Activated CD8-positive, alpha-beta memory T cell treated with anti-CD3 and anti-CD28 coated beads for 48 hours (primary cell): ENCODE data around the gene IFNK.

ENCODE experiments used
- DNase-seq, 3 experiments: peaks; one replicate each; pipeline ENCODE4 v3.0.0-alpha.2; 2020; ENCODE audit warnings: low read depth in 2 of 3, low spot score in 2 of 3

IFNK gene

DNA sequence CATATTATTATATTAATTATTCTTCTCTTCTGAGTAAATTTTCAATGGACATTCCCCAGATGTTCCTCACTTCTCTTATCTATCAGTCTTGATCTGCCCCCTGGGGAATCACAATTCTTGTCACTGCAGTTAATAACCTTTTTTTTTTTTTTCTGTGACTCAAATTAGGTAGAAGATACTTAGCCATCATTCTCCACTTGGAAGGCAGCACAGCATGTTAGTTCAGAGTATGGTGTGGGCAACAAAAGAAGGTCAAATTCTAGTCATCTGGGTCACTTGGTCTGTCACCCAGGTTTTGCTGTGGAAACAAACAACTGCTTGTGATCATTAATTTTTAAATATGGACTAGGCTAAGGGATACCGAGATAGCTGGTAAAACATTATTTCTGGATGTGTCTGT is 13.7 kb downstream of the IFNK start:
- no peak for DNase-seq

DNA sequence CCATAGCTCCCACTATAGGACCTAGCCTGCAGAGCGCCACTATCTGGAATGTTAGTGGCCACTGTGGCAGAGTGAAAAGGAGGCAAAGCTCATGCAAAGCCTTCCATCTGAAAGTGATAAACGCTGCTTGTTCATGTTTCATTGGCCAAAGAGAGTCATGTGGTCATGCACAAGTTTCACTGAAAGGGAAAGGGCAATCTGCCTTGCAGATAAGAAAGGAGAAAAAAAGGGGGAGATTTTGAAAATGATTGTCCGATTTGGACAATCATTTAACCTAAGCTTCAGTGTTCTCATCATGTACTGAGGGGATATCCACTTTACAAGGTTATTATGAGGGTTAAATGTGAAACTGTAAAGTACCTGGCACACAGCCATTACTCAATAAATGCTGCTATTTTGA is 14.6 kb downstream of the IFNK start:
- DNase-seq, result no peak

DNA sequence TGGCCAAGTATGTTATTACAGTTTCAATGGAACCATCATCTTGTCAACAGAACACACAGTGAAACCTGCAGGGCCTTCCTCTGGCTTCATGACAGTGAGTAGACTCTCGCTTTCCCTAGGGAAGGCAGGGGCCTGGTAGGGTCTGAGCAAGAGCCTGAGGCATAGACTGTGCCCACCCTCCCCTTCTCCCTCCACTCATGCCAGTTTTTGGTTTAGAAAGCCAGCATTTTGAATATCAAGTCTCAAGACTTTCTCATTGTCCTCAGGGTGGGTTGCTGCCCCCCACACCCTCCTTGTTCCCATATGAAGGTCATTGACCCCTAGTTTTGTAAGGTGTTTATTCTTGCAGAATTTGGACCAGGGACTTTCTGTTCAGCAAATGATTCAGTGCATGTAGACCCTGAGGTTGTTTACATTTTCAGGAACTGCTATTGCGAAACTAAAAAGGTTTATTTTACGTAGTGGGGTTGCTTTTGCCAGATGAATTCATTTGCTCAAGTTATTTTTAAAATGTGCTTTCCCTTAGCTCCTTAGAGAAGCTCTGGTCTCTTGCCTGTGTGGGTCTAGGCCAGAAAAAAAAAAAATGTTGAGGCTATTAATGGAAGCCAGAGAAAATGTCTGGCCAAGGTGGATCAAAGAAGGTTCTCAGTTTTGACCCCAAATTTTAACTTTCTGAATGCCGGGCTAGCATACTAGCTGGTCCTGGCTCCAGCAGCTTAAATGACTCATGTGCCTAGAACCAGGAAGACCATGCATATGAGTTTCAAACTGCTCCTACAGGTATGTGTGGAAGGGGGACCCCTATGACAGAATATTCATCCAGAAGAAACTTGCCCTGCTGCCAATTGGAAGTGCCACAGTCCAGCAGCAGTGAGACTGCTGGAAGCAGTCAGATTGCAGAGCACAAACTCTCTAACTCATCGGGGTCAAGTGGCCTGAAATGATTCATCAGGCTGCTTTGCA is 15.7 kb downstream of the IFNK start:
- no peak for DNase-seq

DNA sequence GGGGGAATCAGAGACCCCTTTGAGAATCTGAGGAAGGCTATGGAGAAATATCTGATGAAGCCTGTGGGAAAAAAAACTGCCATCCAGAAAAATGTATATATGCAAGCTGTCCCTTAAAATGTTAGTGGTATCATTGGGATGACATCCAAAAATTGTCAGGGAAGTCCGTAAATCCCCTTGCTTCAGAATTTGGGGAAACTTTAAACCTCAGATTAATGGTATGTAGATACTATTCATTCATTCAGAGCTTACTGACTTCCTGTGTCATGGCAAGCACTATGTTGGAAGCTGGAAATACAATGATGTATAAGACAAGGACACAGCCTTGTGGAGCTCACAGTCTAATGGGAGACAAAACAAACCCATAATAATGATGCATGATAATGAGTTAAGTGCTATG is 16.4 kb downstream of the IFNK start:
- DNase-seq, result no peak

DNA sequence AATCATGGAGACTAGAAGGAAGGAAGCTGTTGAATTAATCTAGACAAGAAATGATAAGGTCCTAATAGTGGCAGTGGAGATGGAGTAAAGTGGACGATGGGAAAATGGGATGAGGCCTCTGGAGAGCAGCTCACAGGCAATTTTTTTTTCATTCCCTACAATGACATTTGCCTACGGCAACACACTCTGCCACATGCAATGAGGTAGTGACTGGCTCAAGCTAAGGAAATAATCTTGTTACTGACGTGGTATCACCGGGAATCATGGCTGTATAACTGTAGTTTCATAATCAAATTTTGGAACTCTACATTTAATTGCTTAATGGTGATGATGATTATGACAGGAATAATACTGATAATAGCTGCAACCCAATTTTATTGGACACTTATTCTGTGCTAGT is 17.6 kb downstream of the IFNK start:
- DNase-seq, result no peak

DNA sequence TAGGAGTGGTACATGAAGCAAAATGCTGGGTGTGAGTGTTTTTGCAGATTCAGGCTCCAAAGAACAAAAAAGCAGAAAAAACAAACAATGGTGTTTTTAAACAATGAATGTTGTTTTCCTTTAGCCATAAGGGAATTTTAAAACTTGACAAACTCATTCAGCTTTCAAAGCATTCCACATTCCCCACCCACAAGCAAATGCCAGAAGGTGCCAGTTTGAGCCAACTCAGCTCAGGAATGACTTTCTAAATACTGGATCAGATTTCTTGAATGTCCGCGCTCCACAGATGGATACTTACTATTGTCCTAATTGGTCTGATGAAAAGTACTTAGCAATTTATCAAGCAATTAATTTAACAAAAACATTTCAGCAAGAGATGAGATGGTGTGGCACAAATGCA is 18.4 kb downstream of the IFNK start:
- no peak for DNase-seq

DNA sequence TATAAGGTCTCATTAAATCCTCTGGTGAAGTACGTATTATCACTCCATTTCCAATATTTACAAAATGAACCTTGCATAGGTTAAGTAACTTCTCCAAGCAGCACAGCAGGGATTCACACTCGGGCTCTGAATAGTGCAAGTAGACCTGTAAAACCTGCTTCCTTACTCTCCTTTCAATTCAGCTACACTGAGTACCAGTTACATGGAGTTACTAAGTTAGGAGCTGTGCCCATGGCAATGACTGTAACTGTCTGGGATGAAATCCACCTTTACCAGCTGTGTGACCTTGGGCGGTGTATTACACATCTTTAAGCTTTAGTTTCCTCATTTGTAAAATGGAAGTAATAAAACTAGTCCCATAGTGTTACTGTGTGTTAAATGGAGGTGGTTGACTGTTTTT is 21.4 kb downstream of the IFNK start:
- DNase-seq, result no peak

DNA sequence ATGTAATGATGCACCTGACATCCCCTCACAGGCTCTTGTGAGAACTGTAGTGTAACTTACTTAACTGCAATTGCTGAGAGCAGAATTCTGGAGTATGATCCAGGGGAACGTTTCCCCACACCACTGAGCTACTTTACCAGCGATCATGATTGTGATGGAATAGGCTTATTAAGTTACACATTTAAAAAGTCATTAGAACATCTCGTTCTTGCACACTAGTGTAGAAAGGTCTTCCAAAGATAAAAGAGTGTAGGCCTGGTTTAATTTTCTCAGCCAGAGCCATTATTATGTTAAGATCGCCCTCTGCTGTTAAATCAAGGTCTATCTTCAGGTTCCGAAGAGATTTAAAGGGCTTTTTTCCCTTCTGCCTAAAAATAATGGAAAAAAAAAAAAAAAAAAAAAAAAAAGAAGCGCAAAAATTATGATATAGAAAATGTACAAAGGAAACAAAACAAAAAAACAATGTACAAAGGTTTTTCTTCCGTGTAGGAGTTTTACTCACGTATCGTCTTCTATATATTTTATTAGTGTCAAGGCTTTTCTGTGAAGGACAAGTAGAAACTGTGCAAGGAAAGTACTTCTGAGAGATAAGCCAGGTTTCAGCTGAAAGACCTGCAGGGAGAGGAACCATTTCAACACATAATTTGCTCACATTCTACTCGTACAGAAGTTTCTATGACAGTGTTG is 24.1 kb downstream of the IFNK start:
- no peak for DNase-seq

DNA sequence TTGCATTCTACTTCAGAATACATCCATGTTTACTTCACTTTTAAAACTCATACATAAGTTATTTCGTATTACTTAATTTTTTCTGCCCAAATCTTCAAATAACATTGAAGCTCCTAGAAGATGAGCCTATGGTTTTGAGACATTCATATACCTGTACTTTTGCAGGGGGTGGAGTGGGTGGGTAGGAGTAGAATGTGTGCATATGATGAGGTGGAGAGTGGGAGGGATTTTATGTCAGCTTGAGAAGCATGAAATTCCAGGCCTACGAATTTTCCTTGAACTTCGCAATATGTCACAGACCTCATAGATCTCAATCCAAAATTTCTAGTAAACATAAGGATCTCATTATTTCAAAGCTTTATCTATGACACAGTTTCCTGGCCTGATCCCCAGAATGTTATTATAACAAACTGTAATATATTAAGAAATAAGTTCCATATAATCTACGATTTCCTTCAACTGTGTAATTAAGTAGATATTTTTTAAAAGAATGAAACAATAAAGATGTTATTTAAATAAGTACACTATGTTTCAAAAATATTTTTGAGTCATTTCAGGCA is 25.2 kb downstream of the IFNK start:
- no peak for DNase-seq

DNA sequence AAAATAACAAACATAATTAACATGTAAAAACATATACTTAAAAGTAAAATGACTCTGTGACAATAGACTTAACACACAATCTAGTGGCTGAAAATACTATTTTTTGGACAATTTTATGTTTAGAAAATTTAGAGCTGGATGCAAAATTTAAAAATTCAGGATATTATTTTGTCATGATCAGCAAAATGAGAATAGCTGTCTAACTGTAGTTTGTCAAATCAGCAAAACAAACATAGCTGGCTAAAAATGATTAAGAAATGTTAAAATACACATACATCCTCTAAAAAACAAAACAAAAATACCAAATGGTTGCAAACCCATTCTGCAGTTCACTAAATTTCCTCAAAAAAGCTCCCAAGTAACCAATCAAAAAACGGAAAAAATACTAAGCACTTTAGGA is 30.6 kb downstream of the IFNK start:
- no peak for DNase-seq

DNA sequence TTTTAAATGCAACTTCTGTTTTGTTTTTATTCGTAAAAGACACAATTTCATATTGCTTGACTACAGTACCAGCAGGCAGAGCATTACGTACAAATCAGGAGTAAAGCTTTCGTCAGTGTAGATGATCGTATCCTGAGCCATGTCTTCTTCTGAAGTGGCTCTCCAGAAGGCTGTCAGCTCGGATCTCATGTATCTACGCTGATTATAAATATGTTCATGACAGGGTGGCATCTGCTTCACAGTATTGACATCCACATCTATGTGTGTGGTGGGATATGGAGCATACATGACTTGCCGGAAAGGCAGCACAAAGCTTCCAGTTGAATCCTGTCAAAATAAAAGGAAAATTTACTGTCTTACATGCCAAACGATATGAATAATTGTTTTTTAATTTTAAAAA is 32.4 kb downstream of the IFNK start:
- DNase-seq, result no peak

DNA sequence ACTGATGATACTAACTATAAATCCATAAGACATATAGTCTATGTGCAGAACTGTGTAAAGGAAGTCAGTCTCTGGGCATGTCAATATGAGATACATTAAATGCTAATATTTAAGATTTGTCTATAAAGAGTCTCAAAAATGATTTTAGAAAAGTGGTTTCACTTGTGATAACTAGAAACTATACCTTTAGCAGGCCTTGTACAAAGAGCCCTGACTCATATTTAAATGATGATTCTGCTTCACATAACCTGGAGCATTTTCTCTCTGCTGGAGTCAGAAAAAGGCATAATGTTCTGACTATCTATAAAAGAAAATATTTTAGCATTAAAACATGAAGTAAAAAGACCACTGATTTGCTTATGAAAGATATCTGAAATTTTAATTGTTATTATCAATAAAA is 34.2 kb downstream of the IFNK start:
- DNase-seq, result no peak

DNA sequence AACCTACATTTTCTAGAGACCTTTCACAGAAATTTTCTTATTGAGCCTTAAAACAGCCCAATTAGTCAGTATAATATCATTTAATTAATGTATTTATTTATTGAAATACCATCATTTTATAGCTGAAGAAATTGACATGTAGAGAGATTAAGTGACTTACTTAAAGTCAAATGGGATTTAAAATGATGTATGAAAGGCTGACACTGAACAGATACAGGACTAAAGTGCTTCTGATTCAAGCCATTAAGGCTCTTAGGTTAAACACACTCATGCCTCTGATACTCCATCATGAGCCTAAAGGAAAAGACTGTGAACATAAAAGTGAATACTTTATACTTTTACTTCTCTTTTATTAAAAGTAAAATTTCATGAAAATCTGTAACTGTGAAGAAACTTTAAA is 36.4 kb downstream of the IFNK start:
- no peak for DNase-seq

DNA sequence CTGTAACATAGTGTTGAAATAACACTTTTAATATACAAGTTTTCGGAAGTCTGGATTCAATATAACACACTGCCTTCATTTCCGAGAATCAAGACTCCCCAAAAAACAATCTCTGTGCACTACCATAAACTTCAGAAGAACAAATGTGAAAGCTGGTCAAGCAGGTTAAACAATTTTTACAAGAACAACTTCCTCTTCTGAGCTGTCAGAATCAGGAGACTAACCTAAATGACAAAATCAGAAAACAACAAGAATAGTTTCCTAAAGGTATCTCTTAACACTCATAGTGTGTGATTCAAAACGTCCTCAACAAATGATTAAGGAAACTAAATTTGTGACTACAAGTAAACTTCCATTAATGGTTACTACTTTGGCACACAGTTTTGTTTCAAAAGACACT is 37.6 kb downstream of the IFNK start:
- no peak for DNase-seq

DNA sequence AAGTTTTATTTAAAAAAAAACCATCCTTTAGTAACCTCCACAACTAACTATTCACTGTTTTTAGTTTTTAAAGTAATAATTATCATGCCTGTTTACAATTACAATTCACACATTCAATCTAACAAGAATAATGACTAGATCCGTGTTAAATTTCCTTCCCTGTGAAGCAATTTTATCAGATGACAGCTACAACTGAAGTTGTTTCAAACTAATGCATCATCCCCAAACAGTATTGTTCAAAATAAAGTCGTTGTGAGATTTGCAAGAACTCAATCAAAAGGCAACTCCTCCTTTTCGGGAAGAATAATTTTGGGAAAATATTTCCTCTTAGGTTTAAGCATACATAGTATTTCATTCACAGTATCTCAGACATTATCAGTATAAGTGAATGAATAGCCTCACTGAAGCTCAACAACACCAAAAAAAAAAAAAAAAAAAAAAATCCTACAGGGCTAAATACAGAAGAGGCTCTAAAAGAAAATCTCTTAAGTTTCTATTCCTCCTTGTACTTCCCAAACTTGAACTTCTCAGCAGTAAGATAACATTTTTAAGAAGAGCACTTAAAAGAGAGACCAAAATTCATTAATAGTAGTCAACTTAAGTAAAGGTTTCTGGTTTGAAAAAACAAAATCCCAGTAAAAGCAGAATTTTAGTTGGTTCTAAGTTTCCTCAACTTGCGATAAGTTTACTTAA is 39.8 kb downstream of the IFNK start:
- no peak for DNase-seq

DNA sequence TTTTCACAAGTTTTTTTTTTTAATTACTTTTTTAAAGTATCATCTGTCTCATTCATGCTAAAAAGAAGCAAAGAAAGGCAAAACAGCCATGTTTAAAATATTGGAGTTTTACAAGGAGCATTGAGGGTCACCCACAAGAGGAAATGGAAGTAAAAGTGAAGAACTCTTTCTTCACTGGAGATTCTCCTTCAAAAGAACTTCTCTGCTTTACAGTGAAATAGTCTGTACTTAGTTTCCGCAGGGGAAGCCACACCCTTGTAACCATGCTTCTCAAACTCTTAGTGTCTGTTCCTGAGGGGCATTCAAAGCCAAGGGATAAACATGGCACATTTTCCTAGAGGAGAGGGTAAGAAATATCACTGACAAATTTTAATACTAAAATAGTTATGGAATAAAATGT is 40.6 kb downstream of the IFNK start:
- no peak for DNase-seq

DNA sequence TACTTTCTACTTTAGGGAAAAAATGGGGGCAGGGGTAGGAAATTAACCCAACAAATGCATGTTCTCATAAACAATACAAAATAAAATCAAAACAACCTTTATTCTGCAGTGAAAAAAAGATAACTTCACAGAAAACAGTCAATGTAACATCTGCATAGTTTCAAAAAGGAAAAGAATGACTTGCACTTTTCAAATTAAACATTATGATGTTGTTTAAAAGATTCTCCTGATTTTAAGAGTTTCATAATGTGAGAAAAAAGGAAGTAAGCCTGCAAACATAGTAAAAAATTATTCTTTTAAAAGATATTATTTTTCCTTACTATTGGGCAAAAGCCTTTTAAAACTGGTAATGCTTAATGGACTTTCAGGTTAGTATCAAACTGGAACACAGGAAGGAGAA is 41.6 kb downstream of the IFNK start:
- DNase-seq, result no peak

DNA sequence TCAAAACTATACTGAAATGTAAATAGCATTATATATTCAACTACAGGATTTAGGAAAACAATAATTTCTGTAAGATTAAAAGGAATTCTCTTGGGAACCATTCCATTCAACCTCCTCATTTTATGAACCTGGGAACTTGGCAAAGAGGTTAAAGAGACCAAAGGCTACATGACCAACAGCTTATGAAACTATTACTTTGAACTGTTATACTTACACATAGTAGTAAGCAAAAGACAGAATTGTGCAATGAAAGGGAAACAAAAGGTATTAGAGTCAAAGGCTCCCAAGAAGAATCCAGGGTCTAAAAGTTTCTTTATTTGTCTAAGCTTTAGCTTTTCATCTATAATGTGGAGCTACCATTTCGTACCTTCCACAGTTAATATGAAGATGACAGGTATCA is 42.0 kb downstream of the IFNK start:
- no peak for DNase-seq

DNA sequence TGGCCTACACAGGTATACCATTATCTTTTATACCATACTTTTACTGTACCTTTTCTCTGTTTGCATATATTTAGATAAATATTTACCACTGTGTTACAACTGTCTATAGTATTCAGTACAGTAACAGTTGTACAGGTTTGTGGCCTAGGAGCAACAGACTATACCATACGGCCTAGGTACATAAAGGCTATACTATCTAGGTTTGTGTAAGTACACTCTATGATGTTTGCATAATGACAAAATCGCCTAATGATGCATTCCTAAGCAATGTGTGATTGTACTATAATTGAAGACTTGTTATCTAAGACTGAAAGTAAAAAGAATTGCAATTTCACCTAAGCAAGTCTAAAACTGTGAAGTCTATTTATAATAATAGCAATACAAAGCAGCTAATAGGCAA is 45.3 kb downstream of the IFNK start:
- no peak for DNase-seq

DNA sequence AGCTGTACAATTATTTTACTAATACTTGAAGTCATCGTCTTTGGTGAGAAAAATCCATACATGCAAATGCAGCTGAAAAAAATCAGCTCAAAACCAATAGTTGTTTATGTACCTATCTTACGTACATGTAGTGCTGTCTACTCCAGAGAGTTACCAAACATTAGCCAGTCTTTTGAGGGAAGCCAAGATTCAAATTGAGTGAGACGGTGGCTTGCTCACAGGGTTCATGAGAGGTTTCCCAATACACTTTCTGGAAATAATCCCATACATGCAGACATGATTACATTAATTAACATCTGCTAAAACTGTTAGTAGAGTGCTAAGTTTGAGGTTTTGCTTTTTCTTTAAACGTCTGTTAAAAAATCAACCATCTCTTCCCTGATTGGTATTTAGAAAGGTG is 46.9 kb downstream of the IFNK start:
- no peak for DNase-seq

DNA sequence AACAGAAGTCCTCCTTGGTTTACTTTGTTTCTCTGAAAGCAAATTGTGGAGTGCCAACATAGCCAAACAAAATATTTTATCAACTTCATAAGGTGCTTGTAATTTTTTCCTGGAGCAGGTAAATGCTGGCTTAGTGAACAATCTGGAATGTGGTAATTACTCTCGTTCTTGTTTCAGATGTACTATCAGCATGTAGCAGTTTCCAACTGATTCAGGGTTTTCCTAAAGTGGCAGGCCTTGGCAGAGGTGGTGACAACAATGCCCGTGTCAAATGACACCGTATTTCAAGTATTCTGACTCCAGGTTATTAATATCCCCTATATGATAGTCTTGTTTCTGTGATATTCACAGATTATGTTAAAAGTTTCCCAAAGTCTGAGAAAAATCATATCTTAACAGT is 48.0 kb downstream of the IFNK start:
- no peak for DNase-seq

DNA sequence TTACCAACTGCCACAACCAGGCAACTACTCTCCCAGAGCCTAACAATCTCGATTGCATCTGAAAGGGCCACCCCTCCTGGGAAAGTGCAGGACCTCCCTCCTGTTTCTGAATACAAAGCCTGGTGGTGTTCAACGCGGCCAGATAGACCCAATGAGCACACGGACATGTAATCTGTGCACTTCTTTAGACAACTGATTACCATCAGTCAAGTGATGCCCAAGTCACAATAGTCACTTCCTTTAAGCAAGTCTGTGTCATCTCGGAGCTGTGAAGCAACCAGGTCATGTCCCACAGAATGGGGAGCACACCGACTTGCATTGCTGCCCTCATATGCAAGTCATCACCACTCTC is 48.5 kb downstream of the IFNK start:
- no peak for DNase-seq
